Esophagus squamous epithelium (tissue), 4 donors: ENCODE results near the gene KRTAP20-4.

Experiments
- CTCF ChIP-seq, 6 experiments: fragments of 450-650 bp in 4 of 6; fragments of 200-600 bp in 2 of 6; sonication (generic) in 2 of 6; IDR thresholded peaks; one replicate each; pipeline ENCODE4 v1.5.1; 2016 to 2019; ENCODE audit warnings: antibody characterized with exemption in 6 of 6, mild to moderate bottlenecking in 4 of 6, moderate library complexity in 4 of 6
- POLR2A ChIP-seq, 4 donors: fragments of 450-650 bp; IDR thresholded peaks; one replicate each; pipeline ENCODE4 v1.6.1; 2017; ENCODE audit warnings: antibody characterized with exemption in 4 of 4, mild to moderate bottlenecking in 4 of 4, moderate library complexity in 3 of 4

GRCh38 chr21:30605968-30606367 is 14.5 kb upstream of the KRTAP20-4 start:
- TF ChIP-seq CTCF (IDR thresholded peaks at IDR 0.05) (no peak), POLR2A (IDR thresholded peaks at IDR 0.05) (no peak)
